Stimulated activated naive CD4-positive, alpha-beta T cell treated with Interleukin-2 at 50 U/mL for 16 hours (primary cell): Measurements from ENCODE around the gene PLAGL2.

Source experiments
- DNase-seq: peaks from one replicate; lab custom pipeline; 2025; lab: John Stamatoyannopoulos, UW

The PLAGL2 gene

GRCh38 chr20:32149566-32150170 lies 57.9 kb downstream of the PLAGL2 start:
- no peak for DNase-seq

- DNase-seq, result no peak
Measured at GRCh38 chr20:32144898-32145662, 62.5 kb downstream of the PLAGL2 start.

DNA sequence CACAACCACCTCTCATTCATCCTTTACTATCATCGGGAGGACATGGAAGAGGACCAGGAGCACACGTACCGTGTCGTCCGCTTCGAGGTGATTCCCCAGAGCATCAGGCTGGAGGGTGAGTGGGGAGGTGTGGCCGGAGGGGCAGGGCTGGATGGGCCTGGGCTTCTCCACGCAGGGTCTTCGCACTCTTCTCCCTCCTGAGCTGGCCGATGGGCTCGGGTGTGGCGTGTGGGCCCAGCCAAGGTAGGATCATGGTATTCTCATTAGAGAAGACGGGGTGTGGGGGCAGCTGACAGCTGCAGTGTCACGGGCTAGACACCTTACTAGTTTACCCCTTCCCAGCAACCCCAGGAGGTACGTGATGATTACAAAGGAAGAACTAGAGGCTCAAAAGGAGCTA lies 64.6 kb downstream of the PLAGL2 start:
- no peak for DNase-seq
